Stimulated activated CD8-positive, alpha-beta memory T cell treated with anti-CD3 and anti-CD28 coated beads, Interleukin-15, amount 100 ng/mL, for 24 hours (primary cell): ENCODE data around the gene CD8B.

Experiments
- DNase-seq: peaks from one replicate; pipeline ENCODE4 v3.0.0-alpha.2; 2020; ENCODE audit warnings: low read depth

CD8B gene

GRCh38 chr2:86806059-86806857, 55.4 kb downstream of the CD8B start:
- no peak for DNase-seq

GRCh38 chr2:86800856-86801567, 60.7 kb downstream of the CD8B start:
- DNase-seq: no peak

DNA sequence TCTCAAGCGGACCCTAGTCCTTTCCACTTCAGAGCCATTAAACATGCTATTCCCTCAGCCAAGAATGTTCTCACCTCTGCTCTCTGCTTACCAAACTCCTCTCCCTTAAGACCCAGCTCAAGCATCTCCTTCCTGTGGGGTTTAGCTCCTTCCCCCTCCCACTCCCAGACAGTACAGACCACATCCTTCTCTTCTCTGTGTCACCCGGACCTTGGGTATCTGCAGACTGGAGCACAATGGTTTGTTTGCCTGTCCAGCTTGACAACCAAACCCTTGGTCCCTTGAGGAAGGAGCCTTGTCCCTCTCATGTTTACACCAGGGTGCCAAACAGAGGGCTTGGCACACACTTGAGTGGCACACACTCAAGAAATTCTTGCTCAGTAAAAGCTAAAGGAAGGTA, 66.8 kb downstream of the CD8B start:
- DNase-seq: no peak

DNA sequence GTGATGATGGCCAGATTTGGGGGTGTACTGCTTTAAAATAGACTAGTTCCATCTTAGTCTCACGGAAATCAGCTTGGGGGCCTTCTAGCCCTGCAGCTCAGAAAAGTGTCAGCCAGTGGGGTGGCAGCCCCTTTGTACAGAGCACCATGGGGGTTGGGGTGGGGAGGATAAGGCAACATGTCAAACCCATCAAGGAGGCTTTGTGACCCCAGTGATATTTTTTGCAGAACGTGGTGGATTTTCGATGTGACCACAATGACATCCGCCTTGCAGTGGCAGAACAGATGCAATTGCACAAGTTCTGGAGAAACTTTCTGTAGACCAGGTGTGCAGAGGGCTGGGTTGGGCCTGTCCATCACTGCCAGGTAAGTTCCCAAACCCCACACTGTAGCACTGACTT, 67.9 kb downstream of the CD8B start:
- no peak for DNase-seq

DNA sequence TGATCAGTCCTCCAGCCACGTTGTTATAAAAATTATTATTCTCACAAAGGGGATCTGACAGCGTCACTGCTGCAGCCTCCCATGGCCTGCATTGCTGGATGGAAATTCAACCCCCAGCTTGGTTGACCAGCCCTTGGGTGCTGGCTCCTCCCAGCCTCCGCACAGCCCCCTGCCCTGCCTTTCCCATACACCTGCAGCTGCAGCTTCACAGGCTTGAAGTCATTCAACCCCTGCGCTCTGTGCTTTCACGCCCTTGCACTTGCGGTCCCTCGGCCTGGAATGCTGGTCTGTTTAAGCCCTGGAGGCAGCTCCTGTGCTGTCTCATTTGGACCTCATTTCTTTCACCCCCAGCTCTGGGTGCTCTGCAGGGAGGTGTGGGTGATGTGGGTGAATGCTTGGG, 70.1 kb downstream of the CD8B start:
- no peak for DNase-seq

DNA sequence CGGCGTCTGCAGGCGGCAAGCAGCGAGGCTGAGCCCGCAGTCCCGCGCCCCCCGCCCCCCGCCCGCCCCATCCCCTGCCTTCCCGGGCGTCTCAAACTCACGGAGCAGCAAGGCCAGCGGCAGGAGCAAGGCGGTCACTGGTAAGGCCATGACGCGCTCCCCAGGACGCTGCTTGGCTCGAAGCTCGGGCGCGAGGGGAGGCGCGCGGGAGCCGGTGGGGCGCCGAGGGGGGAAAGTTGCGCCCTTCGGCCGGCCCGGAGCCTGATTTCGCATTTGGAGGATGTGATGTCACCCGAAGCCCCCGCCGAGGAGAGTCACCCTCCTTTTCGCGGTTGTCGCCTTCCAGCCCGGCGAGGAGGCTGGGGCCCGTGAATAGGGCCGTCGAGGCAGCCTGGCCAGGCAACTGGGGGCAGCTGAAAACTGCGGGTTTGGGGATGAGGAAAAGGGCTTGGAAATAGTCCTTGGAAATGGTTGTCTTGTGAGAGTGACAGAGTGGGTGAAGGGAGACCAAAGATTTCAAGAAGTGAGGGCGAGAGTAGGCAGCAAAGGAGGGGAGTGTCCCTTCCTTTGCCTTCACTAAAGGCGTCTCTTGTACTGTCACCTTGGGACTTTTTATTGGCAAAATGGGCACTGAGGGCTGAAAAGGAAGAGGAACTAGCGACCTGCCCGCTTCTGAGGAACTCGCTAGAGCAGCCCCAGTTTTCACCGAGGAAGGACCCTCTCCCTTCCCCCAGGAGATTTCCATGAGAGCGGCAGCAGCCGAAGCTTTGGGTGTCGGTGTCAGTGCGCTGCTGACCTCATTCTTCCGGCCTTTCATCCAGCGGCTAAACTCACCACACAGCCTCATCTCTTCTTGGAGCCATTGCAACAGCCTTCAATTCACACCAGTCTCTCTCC, 70.8 kb downstream of the CD8B start, which contains the start of gene CD8A:
Gene CD8A, minus strand, starts transcription at position 238 of the 897 bp plus-strand sequence. Its CDS starts 88 bp downstream, at position 150.
- no peak for DNase-seq

DNA sequence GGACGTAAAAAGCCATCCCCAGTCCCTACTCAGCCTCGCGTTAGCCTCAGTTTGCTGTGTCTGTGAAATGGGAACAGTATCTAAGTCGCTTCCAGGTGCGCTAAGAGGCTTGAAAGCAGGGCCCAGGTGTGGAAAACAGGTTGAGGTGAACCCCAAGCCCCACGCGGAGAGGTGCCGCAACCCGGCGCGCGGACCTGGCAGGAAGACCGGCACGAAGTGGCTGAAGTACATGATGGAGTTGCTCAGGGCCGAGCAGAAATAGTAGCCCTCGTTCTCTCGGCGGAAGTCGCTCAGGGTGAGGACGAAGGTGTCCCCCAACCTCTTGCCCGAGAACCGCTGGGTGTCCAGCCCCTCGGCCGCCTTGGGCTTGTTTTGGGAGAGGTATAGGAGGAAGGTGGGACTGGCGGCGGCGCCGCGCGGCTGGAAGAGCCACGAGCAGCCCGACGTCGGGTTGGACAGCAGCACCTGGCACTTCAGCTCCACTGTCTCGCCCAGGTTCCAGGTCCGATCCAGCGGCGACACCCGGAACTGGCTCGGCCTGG, 71.5 kb downstream of the CD8B start:
- no peak for DNase-seq

GRCh38 chr2:86789687-86790133, 72.0 kb downstream of the CD8B start:
- no peak for DNase-seq

GRCh38 chr2:86788881-86789686, 72.6 kb downstream of the CD8B start:
- no peak for DNase-seq

DNA sequence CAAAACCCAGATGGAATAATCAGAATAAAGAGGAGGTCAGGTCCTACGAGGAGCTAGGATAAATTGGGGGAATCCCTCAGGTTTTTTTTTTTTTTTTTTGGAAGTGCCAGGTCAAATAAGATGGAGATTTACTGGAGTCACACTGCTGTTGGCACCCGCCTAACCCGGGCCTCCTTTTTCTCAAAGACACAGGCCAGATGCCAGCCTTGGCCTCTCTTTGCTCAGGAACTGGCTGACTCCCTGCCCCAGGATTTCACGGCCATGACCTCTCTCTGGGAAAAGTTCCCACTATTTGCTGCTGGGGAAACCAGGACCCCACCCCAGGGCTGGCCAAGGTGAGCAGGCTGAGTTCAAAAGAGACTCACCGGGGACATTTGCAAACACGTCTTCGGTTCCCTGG, 73.5 kb downstream of the CD8B start:
- no peak for DNase-seq

DNA sequence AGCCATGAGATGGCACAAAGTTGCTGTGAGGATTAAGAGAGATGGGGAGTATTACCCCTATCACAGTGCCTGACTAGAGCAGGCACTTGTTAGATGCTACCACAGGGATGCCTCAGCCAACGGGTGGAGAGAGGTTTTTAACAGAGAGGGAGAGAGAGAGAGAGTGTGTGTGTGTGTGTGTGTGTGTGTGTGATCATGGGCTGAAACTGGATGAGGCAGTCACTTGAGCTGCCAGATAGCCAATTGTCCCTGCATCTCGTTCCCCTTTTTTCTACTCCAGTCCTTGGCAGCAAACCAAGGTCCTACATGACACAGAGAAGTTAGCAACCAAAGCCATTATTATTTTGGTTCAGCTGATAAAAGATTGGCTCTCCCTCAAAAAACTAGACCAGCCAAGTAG, 74.0 kb downstream of the CD8B start:
- DNase-seq: no peak

GRCh38 chr2:86786001-86786536, 75.6 kb downstream of the CD8B start:
- DNase-seq: no peak

DNA sequence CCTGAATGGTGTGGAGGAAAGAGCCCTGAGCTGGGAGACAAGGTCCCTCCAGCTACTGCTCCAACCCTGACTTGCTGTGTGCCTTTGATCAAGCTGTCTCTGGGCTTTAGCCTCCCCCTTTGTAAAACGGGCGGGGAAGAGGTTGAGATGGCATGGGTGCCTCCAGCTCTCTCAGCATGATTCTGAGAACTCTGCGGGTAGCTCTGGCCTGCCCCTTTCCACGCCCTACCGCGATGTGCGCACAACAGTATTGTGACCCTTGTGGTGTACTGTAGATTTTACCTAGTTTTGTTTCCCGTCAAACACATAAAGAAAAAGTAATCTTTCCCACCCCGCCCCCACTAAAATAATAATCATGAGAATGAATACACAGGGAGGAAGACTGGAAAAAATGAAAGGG, 76.2 kb downstream of the CD8B start:
- DNase-seq: no peak

- no peak for DNase-seq
Measured at GRCh38 chr2:86783615-86784339, 77.9 kb downstream of the CD8B start.

- DNase-seq: no peak
Measured at GRCh38 chr2:86782748-86783147, 78.9 kb downstream of the CD8B start.

GRCh38 chr2:86781363-86781762, 80.3 kb downstream of the CD8B start:
- DNase-seq: no peak

DNA sequence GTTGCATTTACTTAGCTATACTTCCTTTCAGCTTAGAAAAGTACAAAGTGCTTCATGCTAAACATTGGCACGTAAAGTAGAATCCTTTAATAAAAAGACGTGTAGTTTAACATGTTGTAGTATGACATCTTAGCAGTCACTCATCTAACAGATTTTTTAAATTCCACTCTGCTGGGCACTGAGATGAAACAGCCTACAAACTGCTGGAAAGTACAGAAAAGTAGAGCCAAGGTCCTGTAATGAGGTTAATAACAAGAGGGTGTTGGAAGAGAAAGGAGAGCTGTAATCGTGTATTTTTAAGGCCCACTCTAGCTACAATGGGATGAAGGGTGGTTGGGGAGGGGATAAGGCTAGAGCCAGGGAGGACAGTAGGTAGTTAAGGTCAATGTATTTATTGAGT, 81.7 kb downstream of the CD8B start:
- no peak for DNase-seq

- DNase-seq: no peak
Measured at GRCh38 chr2:86778957-86779356, 82.7 kb downstream of the CD8B start.

DNA sequence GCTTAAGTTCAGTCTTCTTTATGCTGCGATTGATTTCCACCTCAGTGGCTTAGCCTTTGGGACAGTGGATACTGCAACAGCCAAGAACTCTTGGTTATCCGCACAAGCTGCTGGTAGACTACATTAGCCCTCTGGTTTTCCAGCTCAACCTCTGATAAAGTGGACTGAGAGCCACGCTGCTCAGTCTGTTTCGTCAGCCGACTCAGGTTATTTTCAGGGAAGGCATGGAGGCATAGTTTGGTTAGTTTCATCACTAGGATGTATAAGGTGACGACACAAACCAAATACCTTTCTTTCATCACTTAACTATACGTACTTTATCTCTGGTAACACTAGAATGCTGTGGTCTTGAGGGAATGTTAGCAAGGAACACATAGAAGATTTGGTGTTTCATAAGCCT, 85.2 kb downstream of the CD8B start:
- no peak for DNase-seq

- no peak for DNase-seq
Measured at GRCh38 chr2:86775338-86775737, 86.3 kb downstream of the CD8B start.
